ENCODE measurements around the gene MRPL3. TPM values are rescaled to one million over a fixed set of nuclear protein-coding genes. Genes with fewer than 3 reads are reported as not detected.

MRPL3 gene
- total RNA-seq, 2 donors from 2014 or later = 110 to 119 TPM

DNA sequence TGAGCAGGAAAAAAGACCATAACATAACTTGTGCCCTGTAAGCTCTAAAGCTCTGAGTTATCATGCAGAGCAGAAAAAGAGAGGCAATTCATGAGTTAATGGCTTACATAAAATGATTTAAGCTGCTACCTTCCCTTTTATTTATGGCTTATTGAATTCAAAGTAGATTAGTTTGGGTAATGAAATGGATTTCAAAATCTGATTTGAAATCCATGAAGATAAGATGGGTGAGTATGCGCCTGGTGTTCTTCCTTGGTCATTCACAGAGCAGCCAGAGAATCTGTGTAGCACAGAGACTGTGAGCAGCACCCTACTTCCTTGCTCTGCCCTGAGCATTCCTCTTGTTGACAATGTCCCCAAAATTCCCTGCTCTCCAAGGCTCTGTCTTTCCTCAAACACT is 36.2 kb upstream of the MRPL3 start:
- Mint-ChIP-seq H3K27ac (no peak overlapping the region), H3K27me3 (ENCODE audit: insufficient read depth) (no peaks in the 10 kb centered on the region), H3K36me3 (ENCODE audit: low read depth) (no peaks in the 10 kb centered on the region), H3K9me3 (peaks cover 1% of the 10 kb centered on the region), H3K4me3 (no peak overlapping the region), H3K4me1 (peaks cover 18% of the 10 kb centered on the region)
- no peaks in the 10 kb centered on the region for H3K27me3 ChIP-seq (ENCODE audit: control insufficient read depth, insufficient read depth, low read length, poor library complexity, severe bottlenecking)
- TF ChIP-seq, protein P1, sequence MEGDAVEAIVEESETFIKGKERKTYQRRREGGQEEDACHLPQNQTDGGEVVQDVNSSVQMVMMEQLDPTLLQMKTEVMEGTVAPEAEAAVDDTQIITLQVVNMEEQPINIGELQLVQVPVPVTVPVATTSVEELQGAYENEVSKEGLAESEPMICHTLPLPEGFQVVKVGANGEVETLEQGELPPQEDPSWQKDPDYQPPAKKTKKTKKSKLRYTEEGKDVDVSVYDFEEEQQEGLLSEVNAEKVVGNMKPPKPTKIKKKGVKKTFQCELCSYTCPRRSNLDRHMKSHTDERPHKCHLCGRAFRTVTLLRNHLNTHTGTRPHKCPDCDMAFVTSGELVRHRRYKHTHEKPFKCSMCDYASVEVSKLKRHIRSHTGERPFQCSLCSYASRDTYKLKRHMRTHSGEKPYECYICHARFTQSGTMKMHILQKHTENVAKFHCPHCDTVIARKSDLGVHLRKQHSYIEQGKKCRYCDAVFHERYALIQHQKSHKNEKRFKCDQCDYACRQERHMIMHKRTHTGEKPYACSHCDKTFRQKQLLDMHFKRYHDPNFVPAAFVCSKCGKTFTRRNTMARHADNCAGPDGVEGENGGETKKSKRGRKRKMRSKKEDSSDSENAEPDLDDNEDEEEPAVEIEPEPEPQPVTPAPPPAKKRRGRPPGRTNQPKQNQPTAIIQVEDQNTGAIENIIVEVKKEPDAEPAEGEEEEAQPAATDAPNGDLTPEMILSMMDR (conservative IDR thresholded peaks at IDR 0.05) = no peak
- no peak overlapping the region for H3K9ac ChIP-seq (ENCODE audit: extremely low read depth, low read length, poor library complexity, severe bottlenecking)
- H3K27ac ChIP-seq (ENCODE audit: low read depth, low read length) = no peak overlapping the region
- DNase-seq = no peak
- no peaks in the 10 kb centered on the region for H3K4me1 ChIP-seq (ENCODE audit: control insufficient read depth, insufficient read depth, low read length)
- H3K9me3 ChIP-seq (ENCODE audit: control insufficient read depth, low read length) = no peaks in the 10 kb centered on the region
- no peaks in the 10 kb centered on the region for H3K36me3 ChIP-seq (ENCODE audit: control insufficient read depth, insufficient read depth, low read length)
- WGBS, 2 experiments (ENCODE audit: insufficient coverage in 1 of 2, insufficient read length in 1 of 2) = 97 to 100% methylated on average over 1 of the region's 1 CpG
- H3K4me3 ChIP-seq (ENCODE audit: low read length) = no peak overlapping the region

DNA sequence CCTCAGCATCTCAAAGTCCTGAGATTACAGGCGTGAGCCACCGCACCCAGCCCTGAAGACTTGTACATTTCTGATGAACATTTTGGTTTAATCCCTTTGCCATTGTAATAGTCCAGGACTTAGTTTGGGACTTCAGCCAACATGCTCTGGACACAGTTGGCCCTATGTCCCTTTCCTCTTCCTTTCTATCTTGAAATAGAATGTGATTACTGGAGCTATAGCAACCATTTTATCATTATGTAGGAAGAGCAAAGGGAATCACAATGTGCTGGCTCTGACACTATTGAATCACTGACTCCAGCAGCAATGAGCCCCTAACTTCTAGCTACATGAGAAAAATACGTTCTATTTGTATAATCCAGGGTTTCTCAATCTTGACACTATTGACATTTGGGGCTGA is 34.8 kb upstream of the MRPL3 start:
- TF ChIP-seq, protein P1 (conservative IDR thresholded peaks at IDR 0.05) = no peak
- Histone ChIP-seq H3K36me3 (ENCODE audit: control insufficient read depth, insufficient read depth, low read length) (no peaks in the 10 kb centered on the region), H3K4me1 (ENCODE audit: control insufficient read depth, insufficient read depth, low read length) (no peaks in the 10 kb centered on the region), H3K27me3 (ENCODE audit: control insufficient read depth, insufficient read depth, low read length, poor library complexity, severe bottlenecking) (no peaks in the 10 kb centered on the region), H3K27ac (ENCODE audit: low read depth, low read length) (no peak overlapping the region), H3K9me3 (ENCODE audit: control insufficient read depth, low read length) (no peaks in the 10 kb centered on the region), H3K9ac (ENCODE audit: extremely low read depth, low read length, poor library complexity, severe bottlenecking) (no peak overlapping the region), H3K4me3 (ENCODE audit: low read length) (no peak overlapping the region)
- H3K27me3 Mint-ChIP-seq (ENCODE audit: insufficient read depth) = no peaks in the 10 kb centered on the region
- H3K4me1 Mint-ChIP-seq = peaks cover 23% of the 10 kb centered on the region
- no peak for DNase-seq
- no peaks in the 10 kb centered on the region for H3K36me3 Mint-ChIP-seq (ENCODE audit: low read depth)
- H3K9me3 Mint-ChIP-seq = peaks cover 2% of the 10 kb centered on the region
- WGBS, 2 experiments (ENCODE audit: insufficient coverage in 1 of 2, insufficient read length in 1 of 2) = 88 to 100% methylated on average over 2 to 3 of the region's 3 CpGs
- no peak overlapping the region for H3K4me3 Mint-ChIP-seq
- H3K27ac Mint-ChIP-seq = no peak overlapping the region

DNA sequence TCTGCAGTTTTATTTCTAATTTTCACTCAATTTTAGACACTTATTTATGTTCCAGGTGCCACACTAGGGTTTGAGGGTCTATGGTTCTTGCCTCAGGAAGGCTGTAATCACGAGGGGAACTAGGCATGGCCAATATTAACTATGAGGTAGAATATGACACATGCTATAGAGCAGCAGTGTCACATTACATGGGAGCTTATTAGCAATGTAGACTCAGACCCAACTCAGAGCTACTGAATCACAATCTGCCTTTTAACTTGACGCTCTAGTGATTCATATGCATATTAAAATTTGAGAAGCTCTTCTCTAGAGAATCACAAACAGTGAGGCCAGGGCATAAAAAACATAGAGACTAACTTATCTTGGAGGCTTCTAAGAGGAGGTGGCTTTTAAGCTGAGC is 32.8 kb upstream of the MRPL3 start:
- H3K4me3 Mint-ChIP-seq = no peak overlapping the region
- no peaks in the 10 kb centered on the region for H3K27me3 Mint-ChIP-seq (ENCODE audit: insufficient read depth)
- Histone ChIP-seq H3K27me3 (ENCODE audit: control insufficient read depth, insufficient read depth, low read length, poor library complexity, severe bottlenecking) (no peaks in the 10 kb centered on the region), H3K27ac (ENCODE audit: low read depth, low read length) (no peak overlapping the region), H3K9me3 (ENCODE audit: control insufficient read depth, low read length) (peaks cover 6% of the 10 kb centered on the region), H3K36me3 (ENCODE audit: control insufficient read depth, insufficient read depth, low read length) (no peaks in the 10 kb centered on the region), H3K9ac (ENCODE audit: extremely low read depth, low read length, poor library complexity, severe bottlenecking) (no peak overlapping the region), H3K4me1 (ENCODE audit: control insufficient read depth, insufficient read depth, low read length) (peaks cover under 1% of the 10 kb centered on the region), H3K4me3 (ENCODE audit: low read length) (no peak overlapping the region)
- no peaks in the 10 kb centered on the region for H3K36me3 Mint-ChIP-seq (ENCODE audit: low read depth)
- WGBS, 2 experiments (ENCODE audit: insufficient coverage in 1 of 2, insufficient read length in 1 of 2) = 73 to 83% methylated on average over 1 to 2 of the region's 2 CpGs
- no peak overlapping the region for H3K27ac Mint-ChIP-seq
- TF ChIP-seq, protein P1 (conservative IDR thresholded peaks at IDR 0.05) = no peak
- peaks cover 4% of the 10 kb centered on the region for H3K9me3 Mint-ChIP-seq
- H3K4me1 Mint-ChIP-seq = peaks cover 23% of the 10 kb centered on the region
- DNase-seq = no peak

Measured in endodermal cell (in vitro differentiated cells).